GM10847 (cell line): ENCODE data around the gene NOC4L.

Experiments used
- POLR2A ChIP-seq: IDR thresholded peaks from 2 replicates; pipeline ENCODE4 v1.6.1; 2011; ENCODE audit not compliant: insufficient read length; ENCODE audit errors: extremely low read depth

Gene NOC4L

DNA sequence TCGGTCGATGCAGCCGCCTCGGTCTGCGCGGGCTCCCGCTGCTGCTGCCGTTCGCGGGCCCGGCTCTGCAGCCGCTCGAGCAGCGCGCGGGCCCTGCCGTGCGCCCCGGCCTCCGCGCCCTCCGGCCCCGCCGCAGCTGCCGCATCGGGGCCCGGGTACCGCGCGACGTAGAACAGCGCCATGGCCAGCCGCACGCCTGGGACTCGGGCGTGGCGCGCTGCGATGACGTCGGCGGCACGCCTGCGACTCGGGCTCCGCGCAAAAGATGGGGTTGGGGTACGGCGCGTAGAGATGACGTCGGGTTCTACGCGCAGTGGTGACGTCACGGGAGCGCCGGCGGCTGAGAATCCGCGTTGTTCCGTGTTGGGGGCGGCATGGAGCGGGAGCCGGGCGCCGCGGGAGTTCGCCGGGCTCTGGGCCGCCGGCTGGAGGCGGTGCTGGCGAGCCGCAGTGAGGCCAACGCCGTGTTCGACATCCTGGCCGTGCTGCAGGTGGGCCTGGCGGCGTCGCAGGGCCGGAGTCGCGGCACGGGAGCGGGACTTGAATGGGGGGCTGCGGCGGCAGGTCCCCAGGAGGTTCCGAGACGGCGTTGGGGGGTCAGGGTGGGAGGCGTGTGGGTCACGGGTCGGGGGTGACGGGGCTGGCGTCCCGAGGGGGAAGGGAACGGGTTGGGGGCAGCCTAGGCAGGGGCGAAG is at the start of gene NOC4L, which contains the start of gene DDX51:
NOC4L (plus strand) TSS at position 343 of the 695 bp plus-strand sequence; CDS start at position 375, 32 bp downstream.
DDX51 (minus strand) TSS at position 205 of the 695 bp plus-strand sequence; CDS start at position 182, 23 bp downstream.
- peak; percentile 77 for TF ChIP-seq POLR2A

- TF ChIP-seq POLR2A = no peak
Measured at GRCh38 chr12:132095520-132096409, 48.5 kb upstream of the NOC4L start.

GRCh38 chr12:132099739-132100138 is 44.5 kb upstream of the NOC4L start:
- TF ChIP-seq POLR2A = no peak

DNA sequence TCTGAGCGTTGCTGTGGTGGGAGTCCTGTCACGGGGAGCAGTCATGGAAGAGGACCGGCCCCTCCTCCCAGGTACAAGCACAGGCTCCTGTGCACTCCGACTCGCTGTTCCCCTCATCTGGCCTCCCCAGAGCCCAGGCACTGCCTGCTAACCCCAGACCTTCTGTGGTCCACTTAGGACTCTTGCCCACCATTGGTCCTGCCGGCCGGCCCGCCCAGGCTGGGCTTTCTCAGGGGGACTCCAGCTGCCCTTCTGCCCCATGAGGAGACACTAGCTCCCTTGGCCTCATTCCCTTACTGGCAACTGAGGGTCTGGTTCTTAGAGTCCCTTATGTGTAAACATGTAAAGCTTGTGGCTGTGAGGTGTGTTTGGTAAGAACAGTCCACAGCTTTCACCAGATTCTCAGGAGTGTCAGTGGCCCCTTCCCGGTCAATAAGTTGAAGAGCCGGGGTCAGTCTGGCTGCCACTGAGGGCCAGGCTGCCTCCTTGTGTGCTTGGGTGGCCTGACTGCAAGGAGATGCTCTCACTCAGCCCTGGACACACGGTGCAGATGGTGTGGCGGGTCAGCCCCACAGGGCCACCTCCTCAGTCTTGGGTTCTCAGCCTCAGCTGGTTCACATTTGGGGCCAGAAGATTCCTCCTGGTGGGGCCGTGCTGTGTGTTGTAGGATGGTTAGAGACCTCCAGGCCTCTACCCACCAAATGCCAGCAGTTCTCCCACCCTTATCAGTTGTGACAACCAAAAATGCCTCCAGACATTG is 43.8 kb upstream of the NOC4L start:
- no peak for TF ChIP-seq POLR2A

- no peak for TF ChIP-seq POLR2A
Measured at GRCh38 chr12:132102297-132102696, 42.0 kb upstream of the NOC4L start.

GRCh38 chr12:132103542-132104308 is 40.5 kb upstream of the NOC4L start:
- no peak for TF ChIP-seq POLR2A

DNA sequence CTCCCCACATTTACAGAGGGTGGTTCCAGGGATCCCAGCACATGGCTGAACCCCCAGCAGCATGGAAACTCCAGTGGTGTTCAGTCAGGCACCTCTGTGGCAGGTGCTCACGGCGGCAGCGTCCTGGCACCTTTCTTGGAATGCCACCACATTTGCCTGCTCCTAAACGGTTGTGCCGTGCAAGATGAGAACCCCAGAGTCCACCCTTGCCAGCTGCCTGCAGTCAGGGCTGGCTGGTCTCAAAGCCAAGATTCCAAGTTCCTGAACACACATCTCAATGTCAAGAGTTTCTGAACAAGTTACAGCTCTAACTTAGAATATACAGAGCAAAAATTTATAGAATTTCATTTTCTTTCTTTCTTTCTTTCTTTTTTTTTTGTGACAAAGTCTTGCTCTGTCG is 38.8 kb upstream of the NOC4L start:
- no peak for TF ChIP-seq POLR2A

DNA sequence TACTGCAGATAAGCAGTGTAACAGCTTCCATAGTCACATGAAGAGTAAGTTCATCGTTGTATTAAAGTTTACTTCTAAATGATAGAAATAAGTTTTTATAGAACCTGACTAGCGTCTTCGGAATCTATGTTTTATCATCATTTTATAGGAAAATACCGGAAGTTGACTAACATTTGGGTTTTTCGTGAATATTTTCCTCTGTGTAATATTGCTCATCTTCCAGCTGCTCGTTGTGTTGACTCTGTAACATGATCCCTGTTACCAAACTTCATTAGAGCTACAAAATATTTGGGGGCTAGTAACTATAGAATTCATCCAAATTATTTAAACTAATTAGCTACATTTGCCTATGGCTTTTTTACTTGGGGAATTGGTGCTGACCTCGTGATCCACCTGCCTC is 37.3 kb upstream of the NOC4L start:
- no peak for TF ChIP-seq POLR2A

GRCh38 chr12:132108211-132108832 is 35.9 kb upstream of the NOC4L start:
- no peak for TF ChIP-seq POLR2A

DNA sequence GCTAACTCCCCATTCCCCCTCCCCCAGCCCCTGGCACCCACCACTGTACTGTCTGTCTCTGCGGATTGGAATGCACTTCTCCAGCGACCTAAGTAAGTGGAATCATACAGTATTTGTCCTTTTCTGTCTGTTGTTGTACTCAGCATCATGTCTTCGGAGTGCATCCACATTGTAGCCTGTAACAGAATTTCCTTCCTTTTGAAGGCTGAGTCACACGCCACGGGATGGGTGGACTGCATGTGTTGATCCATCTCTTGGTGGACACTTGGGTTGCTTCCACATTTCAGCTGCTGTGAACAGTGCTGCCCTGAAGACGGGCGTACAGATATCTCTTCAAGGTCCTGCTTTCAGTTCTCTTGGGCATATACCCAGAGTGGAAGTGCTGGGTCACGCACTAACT is 34.5 kb upstream of the NOC4L start:
- no peak for TF ChIP-seq POLR2A

DNA sequence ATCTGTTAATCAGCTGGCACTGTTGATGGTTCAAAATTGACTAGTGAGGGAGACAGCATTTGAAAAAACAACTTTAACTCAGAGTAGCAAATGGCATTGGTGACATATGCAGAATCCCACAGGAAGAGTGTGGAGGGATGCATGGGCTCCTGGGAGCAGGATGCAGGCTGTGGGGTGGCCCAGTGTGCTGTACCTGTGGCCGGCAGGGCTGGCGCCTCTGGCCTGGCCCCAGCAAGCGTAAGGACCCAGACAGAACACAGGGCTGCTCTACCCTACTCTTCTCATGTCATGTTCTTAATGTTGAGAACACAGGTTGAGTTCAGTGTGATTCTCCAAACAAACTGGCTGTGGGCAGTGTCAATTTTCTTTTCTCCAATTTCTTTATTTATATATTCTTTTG is 33.6 kb upstream of the NOC4L start:
- TF ChIP-seq POLR2A = no peak

DNA sequence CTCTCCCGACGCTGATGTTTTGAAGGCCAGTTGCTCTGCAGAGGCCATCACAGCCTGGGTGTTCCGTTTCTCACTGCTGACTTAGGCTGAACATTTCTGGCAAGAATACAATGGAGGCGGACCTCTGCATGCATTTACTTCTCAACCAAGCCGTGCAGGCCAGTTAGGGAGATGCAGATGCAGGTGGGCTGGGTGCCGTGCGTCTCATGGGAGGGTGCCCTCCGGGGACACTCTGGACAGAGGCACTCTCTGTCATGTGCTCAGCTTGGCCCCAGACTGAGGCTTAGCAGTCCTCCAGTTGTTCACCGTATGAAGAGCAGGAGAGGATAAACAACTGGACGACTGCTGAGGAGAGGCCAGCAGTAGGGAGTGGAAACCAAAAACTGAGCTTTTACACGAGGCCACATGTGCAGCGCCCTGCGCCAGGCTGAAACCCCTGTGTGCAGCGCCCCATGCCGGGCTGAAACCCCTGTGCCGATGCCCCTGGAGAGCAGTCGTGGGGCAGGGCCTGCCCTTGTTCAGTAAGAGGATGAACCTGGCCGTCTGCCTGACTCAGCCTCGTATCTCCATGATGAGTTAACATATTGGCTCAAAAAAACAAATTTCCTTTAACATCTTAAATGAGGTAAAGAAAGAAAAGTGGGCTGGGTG is 32.5 kb upstream of the NOC4L start:
- TF ChIP-seq POLR2A = no peak

DNA sequence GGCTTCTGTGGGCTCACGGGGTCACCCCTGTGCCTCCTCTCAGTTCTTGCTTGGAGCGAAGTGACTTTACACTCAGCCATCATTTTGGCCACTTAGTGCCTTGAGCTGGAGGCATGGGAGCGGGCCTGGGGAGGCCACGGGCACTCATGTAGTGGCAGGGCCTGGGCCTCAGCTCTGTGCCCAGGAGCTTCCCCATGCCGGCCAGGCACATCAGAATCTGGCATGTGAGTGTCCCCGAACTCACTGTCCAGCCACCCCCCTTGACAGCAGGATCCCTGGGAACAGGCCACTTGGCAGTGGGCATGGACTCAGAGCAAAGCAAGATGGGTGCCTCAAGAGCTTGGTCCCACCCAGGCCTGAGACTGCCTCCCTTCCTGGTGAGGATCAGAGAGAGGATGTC is 29.6 kb upstream of the NOC4L start:
- no peak for TF ChIP-seq POLR2A

DNA sequence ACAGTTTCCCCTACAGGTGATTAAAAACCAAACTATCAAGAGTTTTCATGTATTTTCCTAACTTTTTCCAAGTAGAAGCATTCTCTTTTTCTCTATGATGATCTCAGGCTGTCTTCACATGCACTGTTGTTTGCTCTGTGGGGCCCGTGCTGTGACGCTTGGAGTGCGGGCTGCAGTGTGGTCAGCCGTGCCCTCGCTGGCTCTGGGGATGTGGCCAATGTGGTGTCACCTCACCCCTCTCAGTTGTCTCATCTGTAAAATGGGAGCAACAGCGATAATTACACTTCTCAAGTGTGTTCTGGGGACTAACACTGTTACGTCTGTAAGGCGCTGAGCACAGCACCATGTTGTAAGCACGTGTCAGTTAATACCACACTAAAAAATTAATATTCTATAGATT is 28.8 kb upstream of the NOC4L start:
- no peak for TF ChIP-seq POLR2A
